Adipocyte (in vitro differentiated cells): ENCODE measurements around the gene HS3ST5.
"Not testable (repeated sequence)": the region's sequence is repeated elsewhere in the genome, so short reads cannot be mapped to it uniquely, and the experiment has no call there.

Experiments used
- DNase-seq: peaks from one replicate; pipeline ENCODE4 v3.0.0-alpha.2; 2015; ENCODE audit warnings: low read depth
- H3K27me3 ChIP-seq: replicated peaks from 2 replicates; pipeline ENCODE4 v1.7.0; 2013; ENCODE audit warnings: mild to moderate bottlenecking, low read length, moderate library complexity; ENCODE audit not compliant: control insufficient read depth, insufficient read depth
- H3K36me3 ChIP-seq: 2 replicates; pipeline ENCODE4 v1.7.0; 2013; ENCODE audit warnings: low read length, mild to moderate bottlenecking, moderate library complexity; ENCODE audit not compliant: control insufficient read depth, insufficient read depth, severe bottlenecking
- H3K4me1 ChIP-seq: 2 replicates; pipeline ENCODE4 v1.7.0; 2013; ENCODE audit warnings: mild to moderate bottlenecking, low read length, moderate library complexity; ENCODE audit not compliant: control insufficient read depth, insufficient read depth
- H3K4me3 ChIP-seq: 2 replicates; pipeline ENCODE4 v1.7.0; 2013; ENCODE audit warnings: mild to moderate bottlenecking, low read length, moderate library complexity
- H3K9ac ChIP-seq: 2 replicates; pipeline ENCODE4 v1.7.0; 2013; ENCODE audit warnings: mild to moderate bottlenecking, low read length, moderate library complexity
- H3K9me3 ChIP-seq: 2 replicates; pipeline ENCODE4 v1.7.0; 2013; ENCODE audit warnings: mild to moderate bottlenecking, low read length, moderate library complexity; ENCODE audit not compliant: control insufficient read depth

HS3ST5 gene

DNA sequence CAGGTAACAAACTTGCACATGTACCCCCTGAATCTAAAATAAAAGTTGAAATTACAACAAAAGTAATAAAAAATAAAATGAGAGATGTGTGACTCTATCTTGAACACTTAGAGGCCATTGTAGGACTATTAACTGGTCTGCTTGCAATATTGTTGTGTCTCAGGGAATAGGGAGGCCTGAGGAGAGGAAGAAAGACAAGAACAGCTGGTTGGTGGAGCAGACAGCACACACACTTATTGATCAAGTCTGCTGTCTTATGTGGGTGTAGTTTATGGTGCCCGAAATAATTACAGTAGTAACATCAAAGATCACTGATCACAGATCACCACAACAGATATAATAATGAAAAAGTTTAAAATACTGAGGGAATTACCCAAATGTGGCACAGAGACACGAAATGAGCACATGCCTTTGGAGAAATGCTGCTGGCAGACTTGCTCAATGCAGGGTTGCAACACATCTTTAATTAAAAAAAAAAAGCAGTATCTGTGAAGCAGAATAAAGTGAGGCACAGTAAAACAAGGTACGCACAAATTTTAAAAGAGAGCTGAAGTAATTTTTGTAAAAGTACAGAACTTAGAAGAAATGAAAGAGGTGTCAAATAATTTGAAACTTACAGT is 261.8 kb downstream of the HS3ST5 start:
- Histone ChIP-seq H3K4me3 (no peak overlapping the region), H3K36me3 (no peaks in the 10 kb centered on the region), H3K9me3 (peaks cover 6% of the 10 kb centered on the region), H3K9ac (no peak overlapping the region), H3K27me3 (no peaks in the 10 kb centered on the region), H3K4me1 (peaks cover 24% of the 10 kb centered on the region)
- DNase-seq, result peak; percentile 68

DNA sequence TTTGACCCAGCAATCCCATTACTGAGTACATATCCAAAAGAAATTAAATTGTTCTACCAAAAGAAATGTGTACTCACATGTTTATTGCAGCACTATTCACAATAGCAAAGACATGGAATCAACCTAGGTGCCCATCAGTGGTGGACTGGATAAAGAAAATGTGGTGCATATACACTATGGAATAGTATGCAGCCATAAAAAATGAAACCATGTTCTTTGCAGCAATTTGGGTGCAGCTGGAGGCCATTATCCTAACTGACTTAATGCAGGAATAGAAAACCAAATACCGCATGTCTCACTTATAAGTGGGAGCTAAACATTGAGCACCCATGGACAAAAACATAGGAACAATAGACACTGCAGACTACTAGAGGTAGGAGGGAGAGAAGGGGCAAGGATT is 262.4 kb downstream of the HS3ST5 start:
- not testable (repeated sequence) for H3K4me3 ChIP-seq, H3K9ac ChIP-seq, H3K36me3 ChIP-seq, H3K27me3 ChIP-seq, H3K9me3 ChIP-seq, DNase-seq
- H3K4me1 ChIP-seq, result peaks cover 22% of the 10 kb centered on the region

DNA sequence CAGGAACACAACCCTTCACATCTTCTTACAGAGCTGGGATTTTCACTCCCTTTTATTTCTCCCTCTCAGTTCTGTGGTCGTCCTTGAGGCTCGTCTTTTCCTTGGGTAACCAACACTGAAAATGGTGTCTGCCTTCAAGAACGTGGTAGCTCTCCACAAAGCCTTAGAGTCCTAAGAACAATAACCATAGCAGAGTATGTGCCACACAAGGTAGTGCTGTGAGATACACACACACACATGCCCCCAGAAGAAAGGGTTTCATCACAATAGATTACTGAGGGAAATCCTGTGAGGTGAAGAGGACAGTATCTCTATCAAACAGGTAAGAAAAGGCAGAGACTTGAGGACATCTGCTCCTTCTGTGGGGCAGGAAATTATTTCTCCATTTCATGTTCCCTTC is 267.0 kb downstream of the HS3ST5 start:
- no peak overlapping the region for H3K4me3 ChIP-seq
- H3K9ac ChIP-seq, result no peak overlapping the region
- no peaks in the 10 kb centered on the region for H3K27me3 ChIP-seq
- DNase-seq, result no peak
- H3K4me1 ChIP-seq, result peaks cover 2% of the 10 kb centered on the region
- no peaks in the 10 kb centered on the region for H3K9me3 ChIP-seq
- no peaks in the 10 kb centered on the region for H3K36me3 ChIP-seq

DNA sequence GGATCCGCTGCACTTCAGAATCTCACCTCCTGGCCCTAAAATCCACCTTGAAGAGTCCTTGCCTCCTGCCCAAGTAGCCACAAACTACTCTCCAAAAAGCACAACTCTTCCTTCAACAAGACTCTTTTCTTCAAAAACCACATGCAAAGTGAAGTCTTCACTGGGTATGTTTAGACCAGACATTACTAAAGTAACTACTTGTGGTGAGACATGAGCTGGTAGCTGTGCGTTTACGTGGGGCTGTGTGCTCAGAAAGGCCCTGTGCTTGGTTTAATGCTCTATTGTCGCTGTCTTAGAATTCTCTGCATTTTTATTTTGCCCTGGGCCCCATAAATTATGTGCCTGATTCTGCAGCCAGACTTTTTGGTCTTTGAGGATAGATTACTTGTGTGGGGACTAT is 267.5 kb downstream of the HS3ST5 start:
- H3K4me1 ChIP-seq, result no peaks in the 10 kb centered on the region
- H3K4me3 ChIP-seq, result no peak overlapping the region
- H3K9me3 ChIP-seq, result no peaks in the 10 kb centered on the region
- H3K36me3 ChIP-seq, result no peaks in the 10 kb centered on the region
- H3K9ac ChIP-seq, result no peak overlapping the region
- no peaks in the 10 kb centered on the region for H3K27me3 ChIP-seq
- DNase-seq, result no peak

DNA sequence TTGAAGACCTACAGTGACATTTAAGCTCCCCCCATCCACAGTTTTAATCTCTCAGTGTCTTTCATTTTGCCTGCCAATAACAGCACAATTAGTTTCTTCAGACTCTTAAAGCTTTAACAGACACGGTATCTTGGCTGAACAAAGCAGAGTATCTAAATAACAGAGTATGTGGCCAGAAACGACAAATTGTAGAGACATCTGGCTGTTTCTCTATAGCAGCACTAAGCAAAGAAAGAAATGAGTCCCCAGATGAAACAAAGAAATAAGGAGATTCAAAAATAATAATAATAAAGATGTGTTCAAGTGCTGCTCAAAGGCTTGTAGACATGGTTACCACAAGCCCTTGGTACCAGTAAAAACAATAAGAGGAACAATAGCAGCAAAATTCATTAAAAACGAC is 274.1 kb downstream of the HS3ST5 start:
- H3K4me1 ChIP-seq, result peaks cover 33% of the 10 kb centered on the region
- H3K9ac ChIP-seq, result peak overlapping the region; percentile 79
- H3K27me3 ChIP-seq, result no peaks in the 10 kb centered on the region
- DNase-seq, result no peak
- H3K9me3 ChIP-seq, result no peaks in the 10 kb centered on the region
- H3K4me3 ChIP-seq, result peak overlapping the region; percentile 78
- H3K36me3 ChIP-seq, result no peaks in the 10 kb centered on the region

DNA sequence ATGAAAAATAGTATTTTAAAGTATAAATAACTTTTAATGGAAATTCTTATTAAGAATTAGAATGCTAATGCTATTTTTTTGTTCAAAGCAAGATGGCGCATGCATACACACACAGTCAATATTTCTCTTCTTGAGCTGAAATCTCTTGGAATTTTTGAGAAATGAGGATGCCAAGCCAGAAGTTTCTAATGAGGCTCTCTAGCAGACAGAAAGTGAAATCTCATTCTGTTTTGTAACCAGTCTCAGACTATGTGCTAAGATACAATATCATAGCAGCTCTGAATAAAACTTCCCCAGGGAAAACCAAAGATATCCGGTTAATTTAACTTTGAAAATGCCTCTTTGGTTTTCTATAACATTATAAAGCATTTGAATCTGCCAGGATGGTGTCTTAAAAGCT is 274.7 kb downstream of the HS3ST5 start:
- DNase-seq, result no peak
- Histone ChIP-seq H3K9ac (peak overlapping the region; percentile 79), H3K4me1 (peaks cover 38% of the 10 kb centered on the region), H3K27me3 (no peaks in the 10 kb centered on the region), H3K4me3 (peak overlapping the region; percentile 78), H3K36me3 (no peaks in the 10 kb centered on the region), H3K9me3 (no peaks in the 10 kb centered on the region)

DNA sequence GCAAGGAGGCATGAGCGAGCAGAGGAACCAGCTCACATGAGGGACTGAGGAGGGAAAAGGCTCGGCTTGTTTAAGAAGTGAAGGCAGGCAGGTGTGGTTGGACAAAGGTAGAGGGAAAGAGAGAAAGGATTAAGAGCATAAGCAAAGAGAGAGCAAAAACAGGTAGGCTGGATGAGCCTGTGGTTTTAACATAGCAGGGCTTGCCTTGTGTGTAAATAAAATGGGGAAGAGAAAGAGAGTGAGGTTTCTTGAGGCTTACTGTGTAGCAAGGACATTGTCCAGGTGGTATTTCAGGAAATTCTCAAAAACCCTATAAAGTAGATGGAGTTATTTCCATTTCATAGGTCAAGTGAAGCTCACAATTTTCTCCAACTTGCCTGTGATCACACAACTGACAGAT is 278.0 kb downstream of the HS3ST5 start:
- H3K9me3 ChIP-seq, result no peaks in the 10 kb centered on the region
- H3K9ac ChIP-seq, result no peak overlapping the region
- DNase-seq, result no peak
- peaks cover 38% of the 10 kb centered on the region for H3K4me1 ChIP-seq
- no peaks in the 10 kb centered on the region for H3K27me3 ChIP-seq
- no peaks in the 10 kb centered on the region for H3K36me3 ChIP-seq
- peak overlapping the region; percentile 27 for H3K4me3 ChIP-seq

DNA sequence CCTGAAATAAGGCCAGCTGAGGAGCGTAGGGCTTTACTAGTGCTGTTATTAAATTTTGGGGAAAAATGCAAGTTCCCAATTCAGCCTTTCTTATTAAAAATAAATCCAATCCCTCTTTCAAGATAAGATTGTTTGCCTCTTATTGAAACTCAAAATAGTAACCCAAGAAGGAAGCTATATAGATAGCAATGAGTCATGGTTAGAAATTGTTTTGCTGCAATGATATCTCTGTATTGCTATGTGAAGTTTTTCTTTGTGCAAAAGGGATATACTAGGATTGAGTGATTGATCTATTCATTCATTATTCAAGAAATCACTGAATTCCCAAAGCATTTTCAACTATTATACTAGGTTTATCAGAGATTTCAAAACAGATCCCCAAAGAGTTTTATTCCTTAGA is 278.9 kb downstream of the HS3ST5 start:
- DNase-seq, result peak; percentile 28

DNA sequence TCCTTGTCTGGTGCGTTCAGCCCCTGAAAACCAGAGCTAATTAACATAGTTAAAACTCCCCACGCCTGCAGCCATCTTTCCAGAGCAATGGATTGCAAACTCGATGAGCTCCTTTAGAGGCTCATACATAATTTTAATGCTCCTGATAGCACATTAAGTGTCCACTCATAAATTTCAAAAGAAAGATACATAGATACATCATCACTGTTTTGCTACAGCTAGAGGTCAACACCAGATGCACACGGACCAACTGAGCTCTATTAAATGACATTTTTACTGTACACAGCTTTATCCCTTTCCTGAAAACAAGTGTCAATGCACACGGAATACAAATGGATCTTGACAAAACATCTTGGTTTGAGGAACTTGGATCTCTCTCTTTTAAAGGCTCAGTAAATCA is 280.6 kb downstream of the HS3ST5 start:
- DNase-seq, result no peak
- peaks cover 26% of the 10 kb centered on the region for H3K4me1 ChIP-seq
- no peaks in the 10 kb centered on the region for H3K27me3 ChIP-seq
- no peaks in the 10 kb centered on the region for H3K9me3 ChIP-seq
- no peak overlapping the region for H3K4me3 ChIP-seq
- no peak overlapping the region for H3K9ac ChIP-seq
- no peaks in the 10 kb centered on the region for H3K36me3 ChIP-seq

More for the DNA sequence above, 278.9 kb downstream of the HS3ST5 start:
- H3K9ac ChIP-seq, result peak overlapping the region; percentile 15
- H3K36me3 ChIP-seq, result no peaks in the 10 kb centered on the region
- peaks cover 38% of the 10 kb centered on the region for H3K4me1 ChIP-seq
- no peaks in the 10 kb centered on the region for H3K27me3 ChIP-seq
- H3K9me3 ChIP-seq, result no peaks in the 10 kb centered on the region
- H3K4me3 ChIP-seq, result peak overlapping the region; percentile 36

DNA sequence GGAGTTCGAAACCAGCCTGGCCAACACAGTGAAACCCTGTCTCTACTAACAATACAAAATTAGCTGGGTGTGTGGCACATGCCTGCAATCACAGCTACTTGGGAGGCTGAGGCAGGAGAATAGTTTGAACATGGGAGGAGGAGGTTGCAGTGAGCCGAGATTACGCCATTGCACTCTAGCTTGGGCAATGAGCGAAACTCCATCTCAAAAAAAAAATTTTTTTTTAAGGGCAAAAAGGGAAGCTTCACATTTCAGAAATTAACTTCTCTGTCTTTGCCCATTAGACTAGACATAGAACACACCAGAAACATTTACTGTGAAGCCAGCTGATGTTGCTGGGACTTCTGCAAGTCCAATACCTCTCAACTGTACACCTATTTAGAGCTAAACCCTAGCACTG is 281.1 kb downstream of the HS3ST5 start:
- no peak for DNase-seq
- H3K36me3 ChIP-seq, result no peaks in the 10 kb centered on the region
- peaks cover 21% of the 10 kb centered on the region for H3K4me1 ChIP-seq
- H3K9ac ChIP-seq, result no peak overlapping the region
- H3K27me3 ChIP-seq, result no peaks in the 10 kb centered on the region
- H3K4me3 ChIP-seq, result no peak overlapping the region
- no peaks in the 10 kb centered on the region for H3K9me3 ChIP-seq

DNA sequence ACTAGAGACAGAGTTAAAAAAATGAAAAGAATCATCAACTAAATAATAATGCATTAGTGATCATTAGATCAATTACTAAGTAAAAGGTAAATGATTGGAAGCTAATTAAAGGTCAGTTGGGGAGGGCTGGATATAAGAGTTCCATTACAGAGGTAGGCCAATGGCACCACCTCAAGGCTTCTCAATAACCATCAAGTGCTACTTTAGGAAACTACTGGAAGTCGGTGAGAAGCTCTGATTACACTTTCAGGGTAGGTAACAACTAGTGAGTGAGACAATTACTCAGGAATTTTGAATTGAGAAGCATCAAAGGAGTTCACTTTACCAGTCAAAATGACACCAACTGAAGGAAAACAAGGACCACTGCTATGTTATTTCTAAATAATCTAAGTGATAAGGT is 281.7 kb downstream of the HS3ST5 start:
- Histone ChIP-seq H3K27me3 (no peaks in the 10 kb centered on the region), H3K9me3 (no peaks in the 10 kb centered on the region)
- DNase-seq, result no peak

DNA sequence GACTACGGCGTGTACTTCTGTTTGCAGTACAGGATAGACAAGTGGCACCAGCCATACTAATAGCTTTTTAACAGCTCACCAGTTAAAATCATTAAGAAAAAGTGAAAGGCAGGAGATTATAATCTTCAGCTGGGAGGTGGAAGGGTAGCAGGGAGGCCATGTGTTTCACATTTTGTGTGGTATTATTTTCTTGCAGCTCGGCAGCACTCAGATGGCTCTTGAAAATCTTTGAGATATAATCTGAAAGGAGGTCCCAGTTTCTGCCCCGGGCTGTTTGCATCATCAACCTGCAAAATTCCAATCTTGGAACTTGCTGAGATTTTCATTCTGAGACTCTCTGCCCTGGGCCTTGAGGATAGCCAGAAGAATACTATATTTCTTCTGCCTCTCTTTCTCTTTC is 284.4 kb downstream of the HS3ST5 start:
- Histone ChIP-seq H3K36me3 (no peaks in the 10 kb centered on the region), H3K4me3 (no peak overlapping the region), H3K9me3 (no peaks in the 10 kb centered on the region), H3K9ac (no peak overlapping the region), H3K27me3 (no peaks in the 10 kb centered on the region), H3K4me1 (peaks cover 6% of the 10 kb centered on the region)
- DNase-seq, result peak; percentile 34

More for the DNA sequence above, 281.7 kb downstream of the HS3ST5 start:
- no peak overlapping the region for H3K4me3 ChIP-seq
- peaks cover 21% of the 10 kb centered on the region for H3K4me1 ChIP-seq
- no peak overlapping the region for H3K9ac ChIP-seq
- H3K36me3 ChIP-seq, result no peaks in the 10 kb centered on the region
